Endothelial cell of umbilical vein (primary cell): ENCODE measurements around the gene ASB11. TPM values are rescaled to one million over a fixed set of nuclear protein-coding genes. Genes with fewer than 3 reads are reported as not detected.

Experiments
- BruUV-seq: library from RNA; stranded (reverse); fragments of 400-500 nt; replicated peaks from 2 replicates; lab custom pipeline; 2021; lab: Mats Ljungman, UMichigan
- CTCF ChIA-PET: fragments of 300-600, 350-600 bp; sonication (Branson Sonifier 250); formaldehyde crosslinking; loops from one replicate; lab custom pipeline; 2021; ENCODE audit warnings: antibody characterized with exemption, inconsistent platforms; lab: Charles Lee
- POLR2A ChIA-PET: fragments of 300-600, 350-600 bp; sonication (Branson Sonifier 250); formaldehyde crosslinking; loops from one replicate; lab custom pipeline; 2021; ENCODE audit warnings: antibody characterized with exemption, inconsistent platforms; lab: Charles Lee
- DNase-seq: peaks from one replicate; pipeline ENCODE4 v3.0.0-alpha.2; 2011; ENCODE audit warnings: low read depth, low spot score
- FAIRE-seq: peaks from 2 replicates; lab custom pipeline; 2011; peaks lifted over from hg19 to GRCh38; lab: Jason Lieb, UNC
- H2AFZ ChIP-seq: 2 replicates; pipeline ENCODE4 v1.6.0; 2012; ENCODE audit warnings: low read depth, low read length, control low read depth, inconsistent platforms
- H3K27ac ChIP-seq: 2 replicates; pipeline ENCODE4 v1.5.1; 2011; ENCODE audit warnings: low read depth, mild to moderate bottlenecking, control low read depth, low read length, moderate library complexity; ENCODE audit not compliant: insufficient read depth
- H3K27me3 ChIP-seq, 2 experiments: 2 replicates each; pipeline versions ENCODE4 v1.6.0 to v1.6.1; 2011; ENCODE audit warnings: low read length in 2 of 2, mixed read lengths in 1 of 2; ENCODE audit not compliant: control insufficient read depth in 2 of 2, insufficient read depth in 2 of 2
- H3K36me3 ChIP-seq, 2 experiments: 2 replicates in 1 of 2; 3 replicates in 1 of 2; pipeline ENCODE4 v1.5.1; 2011; ENCODE audit warnings: low read length in 2 of 2, mild to moderate bottlenecking in 1 of 2, moderate library complexity in 1 of 2; ENCODE audit not compliant: control insufficient read depth in 2 of 2, insufficient read depth in 2 of 2; ENCODE audit errors: extremely low read depth in 1 of 2
- H3K4me1 ChIP-seq: 3 replicates; pipeline ENCODE4 v1.5.1; 2011; ENCODE audit warnings: mild to moderate bottlenecking, low read length; ENCODE audit not compliant: control insufficient read depth, insufficient read depth; ENCODE audit errors: extremely low read depth
- H3K4me2 ChIP-seq: 2 replicates; pipeline ENCODE4 v1.6.1; 2011; ENCODE audit warnings: low read length, control low read depth, mixed read lengths; ENCODE audit not compliant: insufficient read depth
- H3K4me3 ChIP-seq, 3 experiments: fragments of 200-600 bp in 1 of 3; sonication (generic), shearing (Covaris generic) in 1 of 3; replicated peaks in 1 of 3; 2 replicates each; pipeline ENCODE4 v1.5.1; 2011 to 2016; ENCODE audit warnings: control low read depth in 3 of 3, low read length in 3 of 3, mild to moderate bottlenecking in 2 of 3, inconsistent platforms in 1 of 3, low read depth in 1 of 3, moderate library complexity in 1 of 3; ENCODE audit not compliant: insufficient read depth in 1 of 3
- H3K79me2 ChIP-seq: 2 replicates; pipeline ENCODE4 v1.6.0; 2012; ENCODE audit warnings: low read length, inconsistent platforms; ENCODE audit not compliant: control insufficient read depth, insufficient read depth
- H3K9ac ChIP-seq: replicated peaks from 2 replicates; pipeline ENCODE3; 2011; ENCODE audit warnings: low read length, control low read depth; ENCODE audit not compliant: insufficient read depth; ENCODE audit errors: extremely low read depth
- H3K9me1 ChIP-seq: replicated peaks from 3 replicates; pipeline ENCODE4 v1.6.0; 2011; ENCODE audit warnings: mild to moderate bottlenecking, low read length; ENCODE audit not compliant: control insufficient read depth, insufficient read depth; ENCODE audit errors: extremely low read depth
- H3K9me3 ChIP-seq: replicated peaks from 2 replicates; pipeline ENCODE4 v1.5.1; 2012; ENCODE audit warnings: low read length, inconsistent platforms; ENCODE audit not compliant: control insufficient read depth, insufficient read depth
- H4K20me1 ChIP-seq: replicated peaks from 2 replicates; pipeline ENCODE3; 2011; ENCODE audit warnings: mild to moderate bottlenecking, low read length; ENCODE audit not compliant: control insufficient read depth, insufficient read depth; ENCODE audit errors: extremely low read depth
- EZH2 ChIP-seq: IDR thresholded peaks from 2 replicates; pipeline ENCODE4 v1.6.1; 2012; ENCODE audit warnings: borderline replicate concordance, low read depth, mild to moderate bottlenecking, moderate library complexity, low read length, inconsistent platforms; ENCODE audit not compliant: severe bottlenecking
- FOS ChIP-seq: IDR thresholded peaks from 2 replicates; pipeline ENCODE4 v1.6.1; 2011; ENCODE audit warnings: mild to moderate bottlenecking, low read length, moderate library complexity, borderline replicate concordance; ENCODE audit not compliant: insufficient read depth
- GATA2 ChIP-seq: IDR thresholded peaks from 2 replicates; pipeline ENCODE4 v1.7.0; 2011; ENCODE audit warnings: low read depth, mild to moderate bottlenecking, moderate library complexity, mixed read lengths, low read length; ENCODE audit not compliant: insufficient read length, insufficient read depth
- JUN ChIP-seq: IDR thresholded peaks from 2 replicates; pipeline ENCODE4 v1.6.1; 2011; ENCODE audit warnings: borderline replicate concordance, low read depth; ENCODE audit not compliant: insufficient read length, insufficient read depth
- MAX ChIP-seq: IDR thresholded peaks from 2 replicates; pipeline ENCODE4 v1.6.1; 2011; ENCODE audit not compliant: insufficient read depth, insufficient read length
- MYC ChIP-seq: IDR thresholded peaks from one replicate; pipeline ENCODE4 v1.6.1; 2011; ENCODE audit warnings: mild to moderate bottlenecking, low read depth, low read length
- POLR2A ChIP-seq: IDR thresholded peaks from 2 replicates; pipeline ENCODE4 v1.6.1; 2012; ENCODE audit warnings: low read depth, mild to moderate bottlenecking, control low read depth, low read length
- POLR2AphosphoS5 ChIP-seq: IDR thresholded peaks from 2 replicates; pipeline ENCODE4 v1.6.1; 2012; ENCODE audit warnings: low read depth, mild to moderate bottlenecking, control low read depth, low read length, moderate library complexity; ENCODE audit not compliant: insufficient read depth
- dilution Hi-C: fragments of 300-500 bp; cut with MboI; formaldehyde crosslinking; loops from one replicate; pipeline ENCODE4 v1.15.0; 2019; ENCODE audit warnings: low sequenced_read_pairs; ENCODE audit not compliant: extremely low pct_ligation_motif_present
- intact Hi-C: fragments of 100-400 bp; cut with micrococcal nuclease; formaldehyde crosslinking; loops from one replicate; pipeline ENCODE4 v1.10.0; 2022
- polyA plus RNA-seq, 4 experiments: library from polyadenylated mRNA; depleted of rRNA in 3 of 4; stranded (reverse) in 3 of 4; unstranded in 1 of 4; fragments of >200 nt; gene quantifications; 2 replicates each; pipeline versions ENCODE4 v1.2.1 to v1.2.3, GENCODE V29; 2011 to 2012; ENCODE audit warnings: missing spikeins in 1 of 4
- total RNA-seq: library from RNA; stranded (reverse); gene quantifications from 2 replicates; pipeline ENCODE4 v1.2.3, GENCODE V29; 2021
- TF ChIP-seq, protein P1 (sequence below), 2 donors: IDR thresholded peaks; 1 replicate in 1 of 2; 2 replicates in 1 of 2; pipeline ENCODE4 v1.5.1; 2011; ENCODE audit warnings: low read length in 2 of 2, mild to moderate bottlenecking in 2 of 2, moderate library complexity in 2 of 2, control low read depth in 1 of 2, inconsistent platforms in 1 of 2, low read depth in 1 of 2; ENCODE audit not compliant: insufficient read depth in 1 of 2; ENCODE audit errors: extremely low read depth in 1 of 2

The ASB11 gene
- total and polyA plus RNA-seq, 2 donors (not counting 3 experiments of a cell fraction or from before 2014, with no cell fraction given), result 0.06 to 0.15 TPM

DNA sequence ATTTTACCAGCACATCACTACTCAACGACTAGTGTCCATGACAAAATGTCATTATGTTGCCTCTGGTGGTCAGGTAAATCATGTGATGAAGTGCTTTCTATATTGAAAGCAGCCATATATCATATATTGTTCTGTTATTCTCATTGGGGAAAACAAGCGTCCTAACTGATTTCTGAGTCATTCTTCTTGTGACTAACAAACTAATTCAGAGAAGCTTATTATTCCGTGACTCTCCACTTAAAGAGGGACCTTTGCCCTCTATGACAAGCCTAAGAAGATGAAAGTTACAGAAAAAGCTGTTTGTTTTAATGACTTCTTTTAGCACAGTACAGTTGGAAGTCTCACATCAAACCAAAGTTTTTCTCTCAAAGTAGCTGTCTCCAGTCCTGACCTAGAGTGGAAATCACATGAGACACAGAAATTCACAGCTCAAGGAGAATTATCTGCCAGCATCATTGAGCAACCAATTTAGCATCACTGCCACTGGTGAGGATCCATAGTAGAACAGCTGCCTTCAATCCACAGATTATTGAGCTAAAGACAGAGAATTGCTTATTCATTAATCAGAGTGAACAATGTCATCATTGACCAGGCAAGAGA, 81.9 kb downstream of the ASB11 start:
- no peaks in the 10 kb centered on the region for H3K9me3 ChIP-seq
- no peaks in the 10 kb centered on the region for H4K20me1 ChIP-seq
- no peak for FAIRE-seq
- intact Hi-C loops (no loop called here), dilution Hi-C loops (no loop called here)
- BruUV-seq, result no TSS peak
- no peak overlapping the region for H2AFZ ChIP-seq
- POLR2A ChIA-PET, result no interaction called here
- H3K79me2 ChIP-seq, result no peaks in the 10 kb centered on the region
- no peaks in the 10 kb centered on the region for H3K4me1 ChIP-seq
- no peak overlapping the region for H3K4me3 ChIP-seq
- no peak for DNase-seq
- H3K27me3 ChIP-seq, result no peaks in the 10 kb centered on the region
- H3K4me2 ChIP-seq, result no peak overlapping the region
- no peak overlapping the region for H3K27ac ChIP-seq
- CTCF ChIA-PET, result interaction anchor here (2.6 kb wide), 1 partner anchor 9 kb away, joined by 15 read pairs; no protein-coding TSS in a partner anchor
- no peaks in the 10 kb centered on the region for H3K9me1 ChIP-seq
- no peaks in the 10 kb centered on the region for H3K36me3 ChIP-seq
- H3K9ac ChIP-seq, result no peak overlapping the region
- TF ChIP-seq FOS, result no peak
- TF ChIP-seq MYC, result no peak
- no peak for TF ChIP-seq POLR2AphosphoS5
- TF ChIP-seq, protein P1, sequence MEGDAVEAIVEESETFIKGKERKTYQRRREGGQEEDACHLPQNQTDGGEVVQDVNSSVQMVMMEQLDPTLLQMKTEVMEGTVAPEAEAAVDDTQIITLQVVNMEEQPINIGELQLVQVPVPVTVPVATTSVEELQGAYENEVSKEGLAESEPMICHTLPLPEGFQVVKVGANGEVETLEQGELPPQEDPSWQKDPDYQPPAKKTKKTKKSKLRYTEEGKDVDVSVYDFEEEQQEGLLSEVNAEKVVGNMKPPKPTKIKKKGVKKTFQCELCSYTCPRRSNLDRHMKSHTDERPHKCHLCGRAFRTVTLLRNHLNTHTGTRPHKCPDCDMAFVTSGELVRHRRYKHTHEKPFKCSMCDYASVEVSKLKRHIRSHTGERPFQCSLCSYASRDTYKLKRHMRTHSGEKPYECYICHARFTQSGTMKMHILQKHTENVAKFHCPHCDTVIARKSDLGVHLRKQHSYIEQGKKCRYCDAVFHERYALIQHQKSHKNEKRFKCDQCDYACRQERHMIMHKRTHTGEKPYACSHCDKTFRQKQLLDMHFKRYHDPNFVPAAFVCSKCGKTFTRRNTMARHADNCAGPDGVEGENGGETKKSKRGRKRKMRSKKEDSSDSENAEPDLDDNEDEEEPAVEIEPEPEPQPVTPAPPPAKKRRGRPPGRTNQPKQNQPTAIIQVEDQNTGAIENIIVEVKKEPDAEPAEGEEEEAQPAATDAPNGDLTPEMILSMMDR (IDR thresholded peaks at IDR 0.05; ENCODE audit: extremely low read depth in 1 of 2, insufficient read depth in 1 of 2, low read depth in 1 of 2, low read length in 2 of 2), result no peak
- no peak for TF ChIP-seq JUN
- no peak for TF ChIP-seq MAX
- no peak for TF ChIP-seq GATA2
- no peak for TF ChIP-seq POLR2A
- TF ChIP-seq EZH2, result no peak

Other genes with a start within 250 kb of the ASB11 start
- gene ASB9, start 45.6 kb downstream of the ASB11 start, total RNA-seq, result 5.6 and 7.6 TPM in 2 replicates
- gene ASB9, start 45.6 kb downstream of the ASB11 start, polyA plus RNA-seq, result 6.5 and 6.8 TPM in 2 replicates
- gene PIGA, start 19.9 kb upstream of the ASB11 start, total RNA-seq, result 12.1 TPM in 2 replicates
- 3.5 and 4.0 TPM in 2 replicates for gene PIGA, start 19.9 kb upstream of the ASB11 start, polyA plus RNA-seq
- gene VEGFD, start 68.8 kb upstream of the ASB11 start, total RNA-seq, result 0.64 and 0.67 TPM in 2 replicates
- 0.40 and 0.45 TPM in 2 replicates for gene VEGFD, start 68.8 kb upstream of the ASB11 start, polyA plus RNA-seq
- gene PIR, start 177.7 kb upstream of the ASB11 start, total RNA-seq, result 92.1 and 108 TPM in 2 replicates
- 58.4 and 89.0 TPM in 2 replicates for gene PIR, start 177.7 kb upstream of the ASB11 start, polyA plus RNA-seq
- gene BMX, start 185.2 kb upstream of the ASB11 start, total RNA-seq, result 86.0 and 105 TPM in 2 replicates
- gene BMX, start 185.2 kb upstream of the ASB11 start, polyA plus RNA-seq, result 42.9 and 49.8 TPM in 2 replicates